Measurements from ENCODE around the gene HOXA11. TPM values are rescaled to one million over a fixed set of nuclear protein-coding genes. Genes with fewer than 3 reads are reported as not detected.

HOXA11 gene
- total and polyA plus RNA-seq, 10 donors, result not detected

- peak; percentile 70 for DNase-seq
- Histone ChIP-seq H3K4me3 (peak overlapping the region in 7 of 8 donors; percentile 16 to 67 (median 37)), H3K27ac (peak overlapping the region in 5 of 8 donors; percentile 70 to 82 (median 78)), H3K9me3 (peaks cover 0 to 4% (median 0%) of the 10 kb centered on the region in 8 donors), H3K4me1 (peaks cover 13 to 92% (median 65%) of the 10 kb centered on the region in 6 donors), H3K36me3 (no peaks in the 10 kb centered on the region), H3K27me3 (replicated peaks in 1 of 7) (peaks cover 22 to 100% (median 99%) of the 10 kb centered on the region in 7 donors)
- WGBS, 5 donors, result 9 to 14% (median 11%) methylated on average over 19 to 30 of the region's 30 CpGs
- TF ChIP-seq CTCF (IDR thresholded peaks at IDR 0.05 in 8 of 11, conservative IDR thresholded peaks at IDR 0.05 in 3 of 11) (no peak), POLR2A (IDR thresholded peaks at IDR 0.05) (no peak), POLR2AphosphoS5 (IDR thresholded peaks at IDR 0.05) (no peak)
- intact Hi-C loops (cut with DNase I; ENCODE audit: low total_unique reads), result no loop called here
Observed at GRCh38 chr7:27156916-27157701, 27.9 kb downstream of the HOXA11 start.

GRCh38 chr7:27156508-27156898 is 28.5 kb downstream of the HOXA11 start, which contains the start of gene HOXA7:
Gene HOXA7 (minus strand): TSS chr7:27156675. CDS start chr7:27156545, 130 bp downstream.
- DNase-seq, result peak; percentile 74
- 1 to 3% (median 2%) methylated on average over 20 to 33 of the region's 33 CpGs for WGBS, 5 donors
- Histone ChIP-seq H3K4me3 (peak within 1 kb of the TSS in 7 of 8 donors; percentile 24 to 67 (median 37)), H3K27me3 (replicated peaks in 1 of 7) (peaks cover 24 to 100% (median 99%) of the 10 kb centered on the region in 7 donors), H3K36me3 (no peaks in the 10 kb centered on the region), H3K9me3 (peaks cover 0 to 4% (median 0%) of the 10 kb centered on the region in 8 donors), H3K4me1 (peaks cover 14 to 92% (median 68%) of the 10 kb centered on the region in 6 donors), H3K27ac (peak within 1 kb of the TSS in 7 of 8 donors; percentile 47 to 82 (median 78))
- TF ChIP-seq POLR2AphosphoS5 (IDR thresholded peaks at IDR 0.05), result peak; percentile 35 to 72 (median 62)
- TF ChIP-seq POLR2A (IDR thresholded peaks at IDR 0.05), result no peak
- intact Hi-C loops (cut with DNase I; ENCODE audit: low total_unique reads), result no loop called here

- WGBS, 5 donors, result 1 to 13% (median 3%) methylated on average over 35 to 63 of the region's 63 CpGs
- Histone ChIP-seq H3K27ac (peak overlapping the region in 7 of 8 donors; percentile 47 to 82 (median 78)), H3K4me3 (peak overlapping the region in 7 of 8 donors; percentile 24 to 67 (median 37)), H3K36me3 (no peaks in the 10 kb centered on the region), H3K4me1 (peaks cover 16 to 92% (median 68%) of the 10 kb centered on the region in 6 donors), H3K27me3 (replicated peaks in 1 of 7) (peaks cover 26 to 100% (median 99%) of the 10 kb centered on the region in 7 donors), H3K9me3 (peaks cover 0 to 4% (median 0%) of the 10 kb centered on the region in 8 donors)
- TF ChIP-seq POLR2A (IDR thresholded peaks at IDR 0.05), result no peak
- TF ChIP-seq POLR2AphosphoS5 (IDR thresholded peaks at IDR 0.05), result peak in 2 of 3 donors; percentile 62 to 67
- intact Hi-C loops (cut with DNase I; ENCODE audit: low total_unique reads), result no loop called here
- DNase-seq, result peak; percentile 78
Observed at GRCh38 chr7:27155816-27156507, 29.1 kb downstream of the HOXA11 start.

GRCh38 chr7:27154901-27155815 is 29.9 kb downstream of the HOXA11 start:
- intact Hi-C loops (cut with DNase I; ENCODE audit: low total_unique reads), result no loop called here
- TF ChIP-seq CTCF (IDR thresholded peaks at IDR 0.05 in 8 of 11, conservative IDR thresholded peaks at IDR 0.05 in 3 of 11) (no peak), POLR2A (IDR thresholded peaks at IDR 0.05) (no peak), POLR2AphosphoS5 (IDR thresholded peaks at IDR 0.05) (peak in 2 of 3 donors; percentile 40 to 41)
- peak overlapping the region in 4 of 8 donors; percentile 34 to 67 (median 42) for H3K4me3 ChIP-seq

More at GRCh38 chr7:27154901-27155815, 29.9 kb downstream of the HOXA11 start:
- H3K27me3 ChIP-seq (replicated peaks in 1 of 7), result peaks cover 26 to 100% (median 100%) of the 10 kb centered on the region in 7 donors
- WGBS, 5 donors, result 5 to 15% (median 7%) methylated on average over 27 to 48 of the region's 48 CpGs
- peaks cover 18 to 92% (median 68%) of the 10 kb centered on the region in 6 donors for H3K4me1 ChIP-seq
- H3K27ac ChIP-seq, result peak overlapping the region in 7 of 8 donors; percentile 47 to 82 (median 78)
- peak; percentile 74 for DNase-seq
- H3K36me3 ChIP-seq, result no peaks in the 10 kb centered on the region
- peaks cover 0 to 4% (median 0%) of the 10 kb centered on the region in 8 donors for H3K9me3 ChIP-seq
